Peyer's patch (tissue), 4 donors: ENCODE results near the gene EXOSC5. TPM values are rescaled to one million over a fixed set of nuclear protein-coding genes. Genes with fewer than 3 reads are reported as not detected.
A peak's percentile ranks its signal among the peaks of the same experiment; 100 is the strongest.

Source experiments
- DNase-seq, 3 donors: peaks; one replicate each; pipeline ENCODE4 v3.0.0-alpha.2; 2017 to 2019
- H3K27ac ChIP-seq, 4 donors: fragments of 200-600 bp; sonication (generic); one replicate each; pipeline ENCODE4 v1.5.1; 2016 to 2019
- H3K27me3 ChIP-seq, 2 donors: fragments of 200-600 bp; sonication (generic); one replicate each; pipeline ENCODE4 v1.5.1; 2019
- H3K36me3 ChIP-seq, 3 donors: fragments of 200-600 bp; sonication (generic); one replicate each; pipeline ENCODE4 v1.5.1; 2016 to 2019
- H3K4me1 ChIP-seq, 4 donors: fragments of 200-600 bp; sonication (generic); one replicate each; pipeline ENCODE4 v1.5.1; 2016 to 2019
- H3K4me3 ChIP-seq, 4 donors: fragments of 200-600 bp; sonication (generic); 1 replicate in 3 of 4; 2 replicates in 1 of 4; pipeline ENCODE4 v1.5.1; 2016 to 2019; ENCODE audit warnings: mild to moderate bottlenecking in 1 of 4
- H3K9me3 ChIP-seq, 4 donors: fragments of 200-600 bp; sonication (generic); one replicate each; pipeline ENCODE4 v1.5.1; 2016 to 2019; ENCODE audit warnings: mild to moderate bottlenecking in 1 of 4
- CTCF ChIP-seq, 6 experiments: fragments of 450-650 bp in 4 of 6; fragments of 200-600 bp in 2 of 6; sonication (generic) in 1 of 6; IDR thresholded peaks; one replicate each; pipeline ENCODE4 v1.5.1; 2017 to 2019; ENCODE audit warnings: antibody characterized with exemption in 6 of 6, mild to moderate bottlenecking in 3 of 6, moderate library complexity in 1 of 6
- POLR2A ChIP-seq, 2 donors: fragments of 450-650 bp; IDR thresholded peaks; one replicate each; pipeline ENCODE4 v1.5.1; 2017; ENCODE audit warnings: antibody characterized with exemption in 2 of 2, mild to moderate bottlenecking in 2 of 2, moderate library complexity in 2 of 2
- total RNA-seq, 4 donors: library from RNA; depleted of rRNA; stranded (reverse); fragments of >200 nt; gene quantifications; one replicate each; pipeline ENCODE4 v1.1.0, GENCODE V29; 2016

EXOSC5 gene
- total RNA-seq, 4 donors from 2014 or later = 5.4 to 12.4 (median 10.0) TPM

GRCh38 chr19:41363371-41363752 is 33.8 kb downstream of the EXOSC5 start:
- Histone ChIP-seq H3K9me3 (no peaks in the 10 kb centered on the region), H3K36me3 (no peaks in the 10 kb centered on the region), H3K4me3 (peak overlapping the region; percentile 54 to 82 (median 70)), H3K4me1 (peaks cover 0 to 29% (median 2%) of the 10 kb centered on the region in 4 donors), H3K27me3 (no peaks in the 10 kb centered on the region), H3K27ac (peak overlapping the region; percentile 91 to 99 (median 94))
- TF ChIP-seq POLR2A (IDR thresholded peaks at IDR 0.05) = no peak
- TF ChIP-seq CTCF (IDR thresholded peaks at IDR 0.05) = no peak
- DNase-seq = no peak

GRCh38 chr19:41362143-41362847 is 34.9 kb downstream of the EXOSC5 start:
- Histone ChIP-seq H3K4me1 (peaks cover 0 to 25% (median 2%) of the 10 kb centered on the region in 4 donors), H3K27me3 (no peaks in the 10 kb centered on the region), H3K36me3 (no peaks in the 10 kb centered on the region), H3K27ac (peak overlapping the region in 2 of 4 donors; percentile 96 to 99), H3K9me3 (no peaks in the 10 kb centered on the region), H3K4me3 (no peak overlapping the region)
- DNase-seq = no peak
- TF ChIP-seq POLR2A (IDR thresholded peaks at IDR 0.05) (no peak), CTCF (IDR thresholded peaks at IDR 0.05) (no peak)

GRCh38 chr19:41359741-41360140 is 37.4 kb downstream of the EXOSC5 start:
- Histone ChIP-seq H3K4me3 (no peak overlapping the region), H3K4me1 (peaks cover 0 to 15% (median 2%) of the 10 kb centered on the region in 4 donors), H3K9me3 (no peaks in the 10 kb centered on the region), H3K27ac (no peak overlapping the region), H3K36me3 (no peaks in the 10 kb centered on the region), H3K27me3 (no peaks in the 10 kb centered on the region)
- DNase-seq = no peak
- no peak for TF ChIP-seq POLR2A (IDR thresholded peaks at IDR 0.05)
- no peak for TF ChIP-seq CTCF (IDR thresholded peaks at IDR 0.05)

- TF ChIP-seq CTCF (IDR thresholded peaks at IDR 0.05) (no peak), POLR2A (IDR thresholded peaks at IDR 0.05) (no peak)
- Histone ChIP-seq H3K4me1 (peaks cover 0 to 12% (median 2%) of the 10 kb centered on the region in 4 donors), H3K27me3 (no peaks in the 10 kb centered on the region), H3K27ac (peak overlapping the region in 1 of 4 donors; percentile 42), H3K9me3 (no peaks in the 10 kb centered on the region), H3K36me3 (no peaks in the 10 kb centered on the region), H3K4me3 (no peak overlapping the region)
- DNase-seq = no peak
These were observed 39.4 kb downstream of the EXOSC5 start for GRCh38 chr19:41357746-41358145.

- peaks cover 0 to 4% of the 10 kb centered on the region in 2 donors for H3K27me3 ChIP-seq
- H3K36me3 ChIP-seq = no peaks in the 10 kb centered on the region
- H3K4me3 ChIP-seq = no peak overlapping the region
- TF ChIP-seq POLR2A (IDR thresholded peaks at IDR 0.05) = no peak
- no peak for TF ChIP-seq CTCF (IDR thresholded peaks at IDR 0.05)
- H3K4me1 ChIP-seq = peaks cover 0 to 9% (median 2%) of the 10 kb centered on the region in 4 donors
- H3K27ac ChIP-seq = peak overlapping the region in 1 of 4 donors; percentile 42
- H3K9me3 ChIP-seq = no peaks in the 10 kb centered on the region
- no peak for DNase-seq
These were observed 40.0 kb downstream of the EXOSC5 start for GRCh38 chr19:41356984-41357739.
